GM21723 (cell line): ENCODE data around the gene XKRX.

Experiments used
- ATAC-seq: cut with Tn5 transposase; IDR thresholded peaks from one replicate; pipeline ENCODE4 v1.9.1; 2021; ENCODE audit warnings: mild to moderate bottlenecking, moderate library complexity; ENCODE audit not compliant: unreplicated experiment

XKRX gene

GRCh38 chrX:100928660-100929613 lies at the start of gene XKRX:
TSS of gene XKRX (minus strand) at chrX:100928917. CDS start at chrX:100928304, 613 bp downstream.
- ATAC-seq, result peak; percentile 72

GRCh38 chrX:100976211-100976610 lies 47.5 kb upstream of the XKRX start:
- no peak for ATAC-seq

GRCh38 chrX:100975212-100975611 lies 46.5 kb upstream of the XKRX start:
- ATAC-seq, result no peak

GRCh38 chrX:100973411-100973810 lies 44.7 kb upstream of the XKRX start:
- no peak for ATAC-seq

- no peak for ATAC-seq
These were observed 41.2 kb upstream of the XKRX start for GRCh38 chrX:100969936-100970335.

GRCh38 chrX:100969408-100969807 lies 40.7 kb upstream of the XKRX start, which contains the start of gene ARL13A:
TSS of gene ARL13A (plus strand) at chrX:100969708. CDS start at chrX:100973690, 3,982 bp downstream.
- ATAC-seq, result no peak

GRCh38 chrX:100964362-100964761 lies 35.6 kb upstream of the XKRX start:
- no peak for ATAC-seq

GRCh38 chrX:100962811-100963210 lies 34.1 kb upstream of the XKRX start:
- no peak for ATAC-seq

GRCh38 chrX:100948557-100948956 lies 19.8 kb upstream of the XKRX start:
- no peak for ATAC-seq

GRCh38 chrX:100946299-100946927 lies 17.7 kb upstream of the XKRX start:
- no peak for ATAC-seq

GRCh38 chrX:100944601-100945000 lies 15.9 kb upstream of the XKRX start:
- ATAC-seq, result no peak

- ATAC-seq, result no peak
These were observed 10.6 kb upstream of the XKRX start for GRCh38 chrX:100939333-100939732.

GRCh38 chrX:100935767-100936166 lies 7.0 kb upstream of the XKRX start:
- no peak for ATAC-seq

- no peak for ATAC-seq
These were observed 3.2 kb upstream of the XKRX start for GRCh38 chrX:100931925-100932285.

GRCh38 chrX:100931218-100931924 lies 2.7 kb upstream of the XKRX start:
- peak; percentile 67 for ATAC-seq

- ATAC-seq, result no peak
These were observed 2.3 kb downstream of the XKRX start for GRCh38 chrX:100926453-100926852.

- ATAC-seq, result no peak
These were observed 4.3 kb downstream of the XKRX start for GRCh38 chrX:100924375-100924774.

- no peak for ATAC-seq
These were observed 13.2 kb downstream of the XKRX start for GRCh38 chrX:100915562-100915961.

GRCh38 chrX:100913111-100913510 lies 15.6 kb downstream of the XKRX start:
- no peak for ATAC-seq

- ATAC-seq, result no peak
These were observed 17.0 kb downstream of the XKRX start for GRCh38 chrX:100911731-100912130.

GRCh38 chrX:100905620-100906019 lies 23.1 kb downstream of the XKRX start:
- ATAC-seq, result no peak
